Colonic mucosa (tissue), 4 donors: ENCODE measurements around the gene MIB1. TPM values are rescaled to one million over a fixed set of nuclear protein-coding genes. Genes with fewer than 3 reads are reported as not detected.

ENCODE experiments used
- DNase-seq: peaks from one replicate; pipeline ENCODE4 v3.0.0-alpha.2; 2020
- H3K27ac ChIP-seq: fragments of 200-600 bp; one replicate; pipeline ENCODE4 v1.8.0; 2021
- H3K27me3 ChIP-seq: fragments of 200-600 bp; one replicate; pipeline ENCODE4 v1.8.0; 2021
- H3K36me3 ChIP-seq: fragments of 200-600 bp; one replicate; pipeline ENCODE4 v1.8.0; 2021
- H3K4me1 ChIP-seq: fragments of 200-600 bp; one replicate; pipeline ENCODE4 v1.8.0; 2021; ENCODE audit warnings: mild to moderate bottlenecking
- H3K4me3 ChIP-seq: fragments of 200-600 bp; one replicate; pipeline ENCODE4 v1.8.0; 2021
- H3K9ac ChIP-seq, 2 donors: one replicate each; pipeline ENCODE4 v1.7.0; 2013; ENCODE audit warnings: control low read depth in 2 of 2, low read depth in 2 of 2, low read length in 2 of 2
- H3K9me3 ChIP-seq: fragments of 200-600 bp; one replicate; pipeline ENCODE4 v1.8.0; 2021
- intact Hi-C: fragments of 100-400 bp; cut with DNase I; formaldehyde crosslinking; loops from one replicate; pipeline ENCODE4 v1.14.1; 2022
- total RNA-seq, 2 donors: library from RNA; stranded (reverse); fragmentation: NEBNext Ultra II Directional in 1 of 2; extraction: Animal tissue kit (Norgen Biotek cat#: 25700) in 1 of 2; gene quantifications; one replicate each; pipeline ENCODE4 v1.2.1, GENCODE V29; 2021
- TF ChIP-seq, protein P1 (sequence below): fragments of 200-600 bp; IDR thresholded peaks from one replicate; pipeline ENCODE4 v1.8.0; 2022; ENCODE audit warnings: antibody characterized with exemption, mild to moderate bottlenecking
- donor health status: healthy.
- donor health status: DM: no; HTN: no; CAD: no.
- donor health status: DM: no; HTN: no; CAD: no.

Gene MIB1
- total RNA-seq, 2 donors from 2014 or later: 23.4 to 39.3 TPM

DNA sequence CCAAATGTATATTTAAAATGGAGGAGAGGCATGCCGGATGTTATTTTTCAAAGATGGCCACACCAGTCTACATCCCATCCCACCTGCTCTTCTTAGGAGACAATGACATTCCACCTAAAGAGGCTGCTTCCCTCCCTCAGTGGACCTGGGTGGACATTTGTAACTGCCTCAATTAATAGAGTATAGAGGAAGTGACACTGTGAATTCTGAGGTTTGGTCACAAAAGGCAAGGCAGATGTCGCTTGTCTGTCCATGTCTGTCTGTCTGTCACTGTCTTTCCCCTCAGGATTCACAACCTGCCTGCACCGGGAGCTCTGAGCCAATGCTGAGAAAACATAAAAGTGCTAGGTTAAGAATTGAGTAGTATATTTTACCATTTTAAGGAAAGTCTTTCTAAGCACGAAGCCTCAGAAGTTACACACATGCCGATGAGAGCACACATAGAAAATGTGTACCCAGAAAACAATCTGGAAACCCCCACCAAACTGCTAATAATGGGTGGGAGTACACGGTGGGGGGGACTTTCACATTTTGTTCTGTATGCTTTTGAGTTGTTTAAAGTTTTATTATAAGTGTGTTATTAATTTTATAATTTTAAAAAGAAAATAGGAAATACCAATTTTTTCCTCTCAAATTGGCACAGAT, 21.0 kb downstream of the MIB1 start:
- no peak for DNase-seq
- intact Hi-C loops: no loop called here
- H3K36me3 ChIP-seq: no peaks in the 10 kb centered on the region
- H3K9me3 ChIP-seq: no peaks in the 10 kb centered on the region
- H3K4me3 ChIP-seq: no peak overlapping the region
- no peaks in the 10 kb centered on the region for H3K4me1 ChIP-seq
- H3K27ac ChIP-seq: no peak overlapping the region
- H3K9ac ChIP-seq: no peak overlapping the region
- no peaks in the 10 kb centered on the region for H3K27me3 ChIP-seq
- TF ChIP-seq, protein P1, sequence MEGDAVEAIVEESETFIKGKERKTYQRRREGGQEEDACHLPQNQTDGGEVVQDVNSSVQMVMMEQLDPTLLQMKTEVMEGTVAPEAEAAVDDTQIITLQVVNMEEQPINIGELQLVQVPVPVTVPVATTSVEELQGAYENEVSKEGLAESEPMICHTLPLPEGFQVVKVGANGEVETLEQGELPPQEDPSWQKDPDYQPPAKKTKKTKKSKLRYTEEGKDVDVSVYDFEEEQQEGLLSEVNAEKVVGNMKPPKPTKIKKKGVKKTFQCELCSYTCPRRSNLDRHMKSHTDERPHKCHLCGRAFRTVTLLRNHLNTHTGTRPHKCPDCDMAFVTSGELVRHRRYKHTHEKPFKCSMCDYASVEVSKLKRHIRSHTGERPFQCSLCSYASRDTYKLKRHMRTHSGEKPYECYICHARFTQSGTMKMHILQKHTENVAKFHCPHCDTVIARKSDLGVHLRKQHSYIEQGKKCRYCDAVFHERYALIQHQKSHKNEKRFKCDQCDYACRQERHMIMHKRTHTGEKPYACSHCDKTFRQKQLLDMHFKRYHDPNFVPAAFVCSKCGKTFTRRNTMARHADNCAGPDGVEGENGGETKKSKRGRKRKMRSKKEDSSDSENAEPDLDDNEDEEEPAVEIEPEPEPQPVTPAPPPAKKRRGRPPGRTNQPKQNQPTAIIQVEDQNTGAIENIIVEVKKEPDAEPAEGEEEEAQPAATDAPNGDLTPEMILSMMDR: no peak

DNA sequence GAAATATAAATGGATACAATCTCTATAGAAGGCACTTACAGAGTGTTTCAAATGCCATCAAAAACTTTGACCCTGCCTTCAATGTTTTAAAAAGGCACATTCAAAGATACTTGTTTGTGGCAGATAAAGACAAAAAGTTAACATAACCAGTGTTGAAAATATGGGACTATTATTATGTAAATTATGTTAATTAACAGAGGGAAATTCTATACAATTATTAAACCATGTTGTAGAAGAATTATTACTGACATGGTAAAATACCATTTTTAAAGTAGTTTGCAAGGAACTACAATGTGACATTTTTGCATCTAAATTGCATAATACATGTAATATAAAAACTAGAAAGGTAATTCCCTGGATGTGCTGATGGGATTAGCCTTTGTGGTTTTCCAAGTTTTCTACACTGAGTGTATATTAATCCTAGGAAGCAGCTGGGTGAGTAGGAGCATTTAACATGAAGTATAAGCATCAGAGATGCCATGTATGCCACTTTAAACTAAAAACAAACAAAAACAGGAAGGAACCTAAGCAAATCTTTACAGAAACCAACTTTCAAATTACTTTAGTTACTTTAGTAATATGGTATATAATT, 21.7 kb downstream of the MIB1 start:
- Histone ChIP-seq H3K27ac (no peak overlapping the region), H3K27me3 (no peaks in the 10 kb centered on the region), H3K9ac (no peak overlapping the region), H3K9me3 (no peaks in the 10 kb centered on the region), H3K36me3 (no peaks in the 10 kb centered on the region), H3K4me1 (no peaks in the 10 kb centered on the region), H3K4me3 (no peak overlapping the region)
- intact Hi-C loops: no loop called here
- TF ChIP-seq, protein P1: no peak
- no peak for DNase-seq

DNA sequence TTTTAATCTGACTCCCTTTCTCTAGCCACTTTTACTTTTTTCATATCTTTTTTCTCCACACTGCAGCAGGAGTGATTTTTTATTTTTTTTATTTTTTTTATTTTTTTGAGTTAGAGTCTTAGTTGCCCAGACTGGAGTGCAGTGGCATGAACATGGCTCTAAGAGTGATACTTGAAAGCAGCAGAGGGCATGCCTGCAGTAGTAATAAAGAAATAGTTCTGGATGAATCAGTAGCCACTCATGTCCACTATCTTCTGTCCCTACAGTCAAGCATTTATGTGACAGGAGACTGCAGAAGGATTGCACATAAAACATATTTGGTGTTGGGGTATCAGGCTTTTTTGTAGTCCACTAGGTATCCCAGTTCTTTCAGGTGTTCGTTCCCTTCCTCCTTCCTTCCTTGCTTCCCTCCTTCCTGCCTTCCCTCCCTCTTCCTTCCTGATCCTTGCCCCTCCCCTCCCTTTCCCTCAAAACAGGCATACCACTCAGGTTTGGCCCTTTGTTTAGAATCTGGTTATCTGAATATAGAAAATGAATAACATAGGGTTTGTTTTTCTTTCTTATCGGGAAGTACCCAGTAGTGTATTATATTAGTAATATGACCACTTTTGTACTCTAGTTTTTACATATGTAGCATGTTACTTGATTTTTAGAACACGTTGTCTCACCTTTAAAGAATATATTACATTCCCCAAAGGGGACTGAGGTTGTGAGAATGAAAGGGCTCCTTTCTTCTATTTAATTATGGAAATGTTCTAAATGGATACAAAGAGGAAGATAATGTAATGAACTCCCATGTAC, 23.5 kb downstream of the MIB1 start:
- H3K4me1 ChIP-seq: no peaks in the 10 kb centered on the region
- H3K4me3 ChIP-seq: no peak overlapping the region
- H3K27me3 ChIP-seq: no peaks in the 10 kb centered on the region
- no peak for DNase-seq
- TF ChIP-seq, protein P1: no peak
- no peak overlapping the region for H3K9ac ChIP-seq
- no peaks in the 10 kb centered on the region for H3K9me3 ChIP-seq
- no peak overlapping the region for H3K27ac ChIP-seq
- H3K36me3 ChIP-seq: no peaks in the 10 kb centered on the region
- intact Hi-C loops: no loop called here

DNA sequence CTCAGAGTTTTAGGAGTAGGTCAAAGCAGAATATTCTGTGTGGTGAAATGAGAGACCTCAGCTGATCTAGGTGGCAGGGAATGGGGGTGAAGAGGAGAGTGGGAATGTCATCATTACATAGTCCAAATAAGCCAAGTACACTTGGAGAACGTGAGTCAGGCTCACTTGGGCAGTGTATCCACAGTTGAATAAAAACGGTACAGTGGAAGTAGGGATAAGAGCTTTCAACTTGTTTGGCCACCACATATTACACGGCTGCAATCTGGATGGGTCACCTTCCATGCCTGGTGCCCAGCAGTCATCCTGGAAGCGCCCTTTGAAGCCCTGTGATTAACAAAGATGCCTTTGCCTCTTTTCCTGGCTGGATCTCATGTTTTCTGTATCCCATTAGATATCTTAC, 28.6 kb downstream of the MIB1 start:
- H3K9me3 ChIP-seq: no peaks in the 10 kb centered on the region
- intact Hi-C loops: no loop called here
- H3K4me1 ChIP-seq: no peaks in the 10 kb centered on the region
- no peak overlapping the region for H3K27ac ChIP-seq
- DNase-seq: no peak
- no peak overlapping the region for H3K9ac ChIP-seq
- TF ChIP-seq, protein P1: no peak
- H3K4me3 ChIP-seq: no peak overlapping the region
- no peaks in the 10 kb centered on the region for H3K36me3 ChIP-seq
- no peaks in the 10 kb centered on the region for H3K27me3 ChIP-seq

DNA sequence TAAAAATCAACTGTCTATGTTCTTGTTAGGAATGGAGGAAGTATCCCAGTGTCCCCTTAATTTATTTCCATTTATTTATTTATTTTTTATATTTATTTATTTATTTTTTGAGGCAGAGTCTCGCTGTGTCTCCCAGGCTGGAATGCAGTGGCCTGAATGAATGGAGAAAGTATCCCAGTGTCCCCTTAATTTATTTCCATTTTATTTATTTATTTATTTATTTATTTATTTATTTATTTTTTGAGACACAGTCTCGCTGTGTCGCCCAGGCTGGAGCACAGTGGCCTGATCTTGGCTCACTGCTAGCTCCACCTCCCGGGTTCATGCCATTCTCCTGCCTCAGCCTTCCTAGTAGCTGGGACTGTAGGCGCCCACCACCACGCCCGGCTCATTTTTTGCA, 34.1 kb downstream of the MIB1 start:
- TF ChIP-seq, protein P1: no peak
- Histone ChIP-seq H3K9me3 (no peaks in the 10 kb centered on the region), H3K27me3 (no peaks in the 10 kb centered on the region), H3K27ac (no peak overlapping the region), H3K36me3 (no peaks in the 10 kb centered on the region), H3K4me1 (no peaks in the 10 kb centered on the region), H3K9ac (no peak overlapping the region), H3K4me3 (no peak overlapping the region)
- no peak for DNase-seq
- intact Hi-C loops: no loop called here
